DLD1 (cell line): Measurements from ENCODE around the gene SGSM1.

ENCODE experiments used
- in situ Hi-C: cut with HindIII; loops from 2 replicates; pipeline ENCODE4 v1.10.0; 2017; ENCODE audit warnings: low sequenced_read_pairs

Gene SGSM1

DNA sequence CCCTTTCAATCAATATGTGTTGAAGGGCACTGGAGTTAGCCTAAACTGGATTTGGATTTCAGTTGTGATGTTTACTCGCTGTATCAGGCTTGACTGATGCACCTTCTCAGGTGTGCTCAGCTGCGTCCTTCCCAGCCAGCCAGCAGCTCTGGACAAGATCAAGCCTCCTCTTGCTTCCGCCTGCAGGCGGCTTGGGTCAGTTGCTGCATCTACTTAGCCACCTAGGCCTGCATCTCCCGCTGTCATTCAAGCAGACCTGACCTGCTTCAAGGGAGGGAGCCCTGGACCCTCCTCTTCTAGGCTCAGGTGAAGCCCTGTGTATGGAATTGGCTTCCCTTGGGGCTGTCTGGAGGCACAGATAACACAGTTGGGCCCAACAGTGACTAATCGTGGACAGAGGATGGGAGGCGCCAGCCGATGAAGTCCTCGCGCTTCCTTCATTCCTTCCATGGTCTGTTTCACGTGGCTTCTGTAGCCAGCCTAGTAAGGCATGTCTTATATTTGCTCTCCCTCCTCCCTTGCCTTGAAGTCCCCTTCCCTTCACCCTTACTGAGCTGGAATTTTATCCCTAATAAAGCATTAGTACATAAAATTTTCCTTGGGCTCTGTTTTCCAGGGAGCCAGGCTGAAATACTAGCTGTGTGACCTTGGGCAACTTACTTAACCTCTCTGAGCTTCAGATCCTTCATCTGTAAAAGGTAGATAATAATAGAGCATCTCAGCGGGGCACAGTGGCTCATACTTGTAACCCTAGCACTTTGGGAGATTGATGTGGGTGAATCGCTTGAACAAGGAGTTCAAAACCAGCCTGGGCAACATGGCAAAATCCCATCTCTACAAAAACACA is 142.6 kb downstream of the SGSM1 start:
- in situ Hi-C loops = loop anchor here (5.0 kb wide), 1 partner anchor 94 kb away; no protein-coding TSS in a partner anchor

DNA sequence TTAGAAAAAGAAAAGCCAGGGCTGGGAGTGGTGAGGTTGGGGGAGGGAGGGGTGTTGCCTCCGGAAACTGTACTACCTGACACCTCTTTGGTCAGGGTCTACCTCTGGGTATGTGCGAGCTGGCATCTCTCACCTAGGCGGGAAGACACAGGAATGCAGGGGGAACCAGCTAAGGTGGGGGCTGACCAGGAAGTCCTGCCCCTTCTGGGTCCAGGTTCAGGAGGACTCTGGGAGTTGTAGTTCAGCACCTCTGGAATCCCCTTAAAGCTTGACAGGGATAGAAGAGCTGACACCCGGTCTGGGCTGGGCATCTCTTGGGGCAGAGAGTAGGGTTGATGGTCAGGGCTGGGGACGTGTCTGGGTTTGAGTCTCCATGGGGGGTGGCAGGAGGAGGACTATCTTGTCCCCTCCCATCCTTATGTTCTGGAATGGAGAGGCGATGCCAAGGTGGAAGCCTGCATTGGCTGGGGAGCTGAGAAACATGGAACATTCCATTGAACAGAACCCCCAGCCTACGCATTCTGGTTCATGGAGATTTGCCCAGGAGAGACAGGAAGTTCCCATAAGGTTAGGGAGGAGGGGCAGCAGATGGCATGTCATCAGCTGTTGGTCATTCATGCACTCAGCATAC is 144.4 kb downstream of the SGSM1 start:
- in situ Hi-C loops = no loop called here

DNA sequence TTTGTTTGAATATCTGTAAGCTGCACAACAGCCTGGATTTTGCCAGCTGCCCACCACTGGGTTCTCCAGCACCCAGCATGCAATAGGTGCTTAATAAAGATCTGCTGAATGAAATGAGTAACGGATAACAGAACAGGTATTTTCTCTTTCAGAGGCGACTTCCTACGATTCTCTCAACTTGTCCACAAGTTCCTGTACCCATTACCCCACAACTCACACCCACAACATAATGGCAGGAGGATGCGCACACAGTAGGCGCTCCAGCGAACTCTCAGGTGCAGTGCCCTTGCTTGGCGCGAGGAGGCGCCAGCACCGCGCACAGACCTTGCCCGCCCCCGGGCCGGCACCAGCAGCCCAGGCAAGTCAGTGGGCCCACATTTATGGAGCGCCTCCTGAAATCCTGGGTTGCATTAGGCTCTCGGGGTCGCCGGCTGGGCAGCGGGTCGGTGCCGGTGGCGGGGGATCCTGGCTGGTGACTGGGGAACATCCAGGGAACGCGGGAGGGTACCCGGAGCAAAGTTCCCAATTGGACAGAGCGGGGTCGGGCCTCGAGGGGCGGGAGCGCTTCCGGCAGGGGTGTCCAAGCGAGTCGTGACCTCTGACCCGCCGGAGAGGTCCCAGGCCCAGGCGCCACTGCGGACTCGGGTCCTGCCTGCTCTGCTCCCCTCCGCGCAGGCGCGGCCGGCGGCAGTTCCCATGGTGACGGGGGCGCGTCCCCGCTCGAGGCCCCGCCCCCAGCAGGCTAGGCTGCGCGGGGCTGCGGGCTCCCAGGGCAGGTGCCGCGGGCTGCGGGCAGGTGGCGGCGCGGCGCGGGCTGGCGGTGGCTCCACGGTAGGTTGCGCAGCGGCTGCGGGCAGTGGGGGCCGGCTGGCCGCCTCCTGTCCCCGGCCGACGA is 146.2 kb downstream of the SGSM1 start, which contains the start of gene KIAA1671:
TSS of gene KIAA1671 (plus strand) at position 775 of the 895 bp plus-strand sequence. CDS start 75,284 bp downstream, outside the sequence.
- in situ Hi-C loops = no loop called here

DNA sequence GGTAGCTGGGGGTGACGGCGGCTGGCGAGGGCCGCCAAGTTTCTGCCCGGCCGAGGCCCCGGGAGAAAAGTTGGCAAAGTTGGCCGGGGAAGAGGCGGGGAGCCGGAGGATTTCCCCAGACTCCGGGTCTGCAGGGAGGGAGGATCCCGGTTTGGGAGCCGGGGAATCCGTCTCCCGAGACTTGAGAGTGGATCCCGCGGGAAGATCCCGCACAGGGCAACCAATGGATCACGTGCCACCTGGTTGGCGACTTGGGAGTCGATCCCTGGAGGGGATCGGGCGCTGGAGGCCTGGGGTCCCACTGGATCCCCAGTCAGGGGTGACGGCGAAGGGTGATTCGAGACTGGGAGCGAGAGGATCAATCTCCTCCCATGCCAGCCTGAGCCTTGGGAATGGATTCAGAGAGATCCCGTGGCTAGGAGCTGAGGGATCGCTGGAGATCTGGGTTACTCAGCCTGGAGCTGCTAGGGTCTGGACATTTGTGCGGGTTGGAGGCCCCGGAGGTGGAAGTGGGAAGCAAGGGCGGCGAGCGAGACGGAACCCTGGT is 146.9 kb downstream of the SGSM1 start:
- in situ Hi-C loops = no loop called here

DNA sequence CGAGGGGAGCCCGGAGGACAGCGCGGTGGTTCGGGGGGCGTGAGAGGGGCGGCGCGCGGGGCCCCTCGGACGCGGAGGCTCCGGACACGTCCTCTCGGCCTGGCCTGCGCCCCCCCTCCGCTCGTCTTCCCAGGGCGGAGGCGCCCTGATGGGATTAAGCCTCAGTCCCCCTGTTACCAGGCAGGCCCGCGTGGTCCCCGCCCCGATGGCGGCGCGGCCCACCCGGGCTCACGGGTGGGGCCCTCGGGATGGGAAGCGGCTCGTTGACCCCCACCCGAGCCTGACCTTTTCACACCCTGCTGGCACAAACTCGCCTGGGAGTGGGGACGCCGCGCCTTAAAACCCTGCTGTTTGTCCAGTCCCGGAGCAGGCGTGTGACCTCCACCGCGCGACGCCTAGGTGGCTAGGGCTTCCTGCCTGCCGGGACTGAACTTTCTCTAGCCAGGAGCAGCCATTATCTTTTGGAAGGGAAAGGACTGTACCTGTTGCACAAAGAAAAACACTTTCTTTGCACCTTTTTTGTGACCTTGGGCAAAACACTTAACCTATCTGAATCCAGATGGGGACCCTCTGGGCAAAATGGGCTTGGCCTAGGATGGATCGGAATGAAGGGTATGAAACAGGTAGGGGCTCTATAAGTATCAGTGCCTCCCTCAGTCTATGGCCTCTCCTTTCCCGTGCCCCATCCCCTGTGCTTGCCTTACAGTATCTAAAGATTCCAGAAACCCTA is 147.5 kb downstream of the SGSM1 start:
- in situ Hi-C loops = no loop called here

DNA sequence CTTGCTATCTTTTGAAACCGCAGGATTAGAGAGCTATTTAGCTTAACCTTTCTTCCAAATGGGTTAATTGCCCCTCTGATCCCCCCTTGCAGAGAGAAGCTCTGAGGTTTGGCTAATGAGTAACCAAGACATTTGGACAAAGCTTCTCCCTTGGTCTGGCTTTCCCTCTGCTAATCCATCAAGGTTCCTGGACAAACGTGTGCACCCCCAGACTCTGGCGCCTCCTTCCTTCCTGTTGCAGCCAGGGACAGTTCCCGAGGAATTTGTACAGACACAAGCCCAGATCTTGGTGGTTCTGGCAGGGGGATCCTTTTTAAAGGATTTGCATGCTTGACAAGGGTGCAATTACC is 148.1 kb downstream of the SGSM1 start:
- in situ Hi-C loops = no loop called here

DNA sequence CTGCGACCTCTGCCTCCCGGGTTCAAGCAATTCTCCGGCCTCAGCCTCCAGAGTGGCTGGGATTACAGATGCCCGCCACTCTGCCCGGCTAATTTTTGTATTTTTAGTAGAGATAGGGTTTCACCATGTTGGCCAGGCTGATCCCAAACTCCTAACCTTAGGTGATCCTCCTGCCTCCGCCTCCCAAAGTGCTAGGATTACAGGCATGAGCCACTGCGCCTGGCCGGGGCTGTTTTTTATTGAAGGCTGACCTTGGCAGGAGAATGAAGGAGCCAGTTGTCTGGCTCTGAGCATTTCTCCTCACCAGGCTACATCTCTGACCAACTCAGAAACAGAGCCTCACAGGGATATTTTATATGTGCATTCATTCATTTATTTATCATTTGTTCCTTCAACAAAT is 148.8 kb downstream of the SGSM1 start:
- in situ Hi-C loops = no loop called here

DNA sequence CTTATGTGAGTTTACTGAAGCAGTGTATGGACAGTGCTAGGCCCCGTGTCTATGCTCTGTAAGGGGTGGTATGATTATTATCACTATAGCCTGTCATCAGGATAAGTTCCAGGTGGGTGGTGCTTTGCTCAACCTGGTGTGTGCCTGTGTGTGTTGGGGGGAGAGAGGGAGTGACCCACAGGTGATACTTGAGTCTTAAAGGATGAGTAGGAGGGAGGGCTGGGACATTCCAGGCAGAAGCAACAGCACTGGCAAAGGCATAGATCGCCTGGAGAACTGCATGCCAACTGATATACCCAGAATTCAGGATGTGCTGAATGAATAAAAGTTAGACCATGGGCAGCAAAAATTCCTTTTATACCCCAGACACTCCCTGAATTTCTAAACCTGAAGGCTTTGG is 151.0 kb downstream of the SGSM1 start:
- in situ Hi-C loops = no loop called here

DNA sequence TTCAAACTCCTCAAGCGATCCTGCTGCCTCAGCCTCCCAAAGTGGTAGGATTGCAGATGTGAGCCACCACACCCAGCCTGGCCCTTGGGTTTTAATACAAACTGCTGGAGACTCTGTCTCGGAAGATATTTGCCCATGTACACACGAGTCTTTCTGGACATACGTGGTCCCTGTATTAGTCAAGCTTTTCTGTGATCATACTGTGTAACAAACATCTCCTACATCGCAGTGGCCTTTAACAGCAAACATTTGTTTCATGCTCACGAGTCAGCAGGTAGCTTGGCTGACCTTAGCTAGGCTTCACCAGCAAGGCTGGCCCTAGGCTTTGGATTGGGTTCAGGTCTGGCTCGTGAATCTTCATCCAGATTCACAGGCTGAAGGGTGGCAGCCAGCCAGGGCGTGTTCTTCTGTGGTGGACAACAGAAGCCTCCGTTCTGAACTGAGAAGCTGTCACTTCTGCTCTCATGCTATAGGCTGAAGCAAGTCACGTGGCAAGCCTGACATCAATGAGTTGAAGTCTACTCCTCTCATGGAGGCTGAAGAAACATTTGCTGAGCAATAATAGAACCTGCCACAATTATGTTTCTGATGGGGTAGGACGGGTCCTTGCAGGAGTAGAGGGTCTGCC is 155.3 kb downstream of the SGSM1 start:
- in situ Hi-C loops = no loop called here

DNA sequence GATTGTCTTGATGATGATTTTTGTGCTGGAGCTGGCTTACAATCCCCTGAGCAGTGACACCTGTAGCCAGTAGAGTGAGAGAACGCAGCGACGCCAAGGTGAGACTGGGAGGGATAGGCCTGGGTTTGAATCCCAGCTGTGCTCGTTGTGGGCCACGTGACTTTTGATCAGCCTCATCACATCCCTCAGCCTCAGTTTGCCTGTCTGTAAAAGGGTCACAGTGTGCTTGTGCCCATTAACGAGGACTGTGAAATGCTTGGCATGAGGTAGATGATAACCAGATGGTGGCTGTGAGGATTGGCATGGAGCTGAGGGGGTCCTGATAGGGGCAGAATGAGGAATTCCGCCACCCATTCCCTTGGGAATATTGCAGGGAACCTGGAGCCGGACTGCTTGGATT is 156.1 kb downstream of the SGSM1 start:
- in situ Hi-C loops = no loop called here

DNA sequence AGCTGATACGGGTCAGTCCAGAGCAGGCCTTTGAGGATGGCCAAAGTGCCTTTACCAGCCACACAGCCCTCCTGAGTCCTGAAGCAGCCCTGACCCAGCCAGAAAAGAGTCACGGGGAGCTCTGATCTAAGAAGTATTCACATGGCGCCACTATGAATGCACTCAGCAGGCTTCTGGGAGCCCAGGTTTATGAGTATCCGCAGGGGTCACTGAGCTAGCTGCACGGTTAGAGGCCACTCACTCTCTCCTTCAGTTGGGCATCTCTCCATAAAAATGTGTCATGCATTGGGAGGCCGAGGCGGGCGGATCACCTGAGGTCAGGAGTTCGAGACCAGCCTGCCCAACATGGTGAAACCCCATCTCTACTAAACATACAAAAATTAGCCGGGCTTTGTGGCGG is 156.8 kb downstream of the SGSM1 start:
- in situ Hi-C loops = no loop called here

DNA sequence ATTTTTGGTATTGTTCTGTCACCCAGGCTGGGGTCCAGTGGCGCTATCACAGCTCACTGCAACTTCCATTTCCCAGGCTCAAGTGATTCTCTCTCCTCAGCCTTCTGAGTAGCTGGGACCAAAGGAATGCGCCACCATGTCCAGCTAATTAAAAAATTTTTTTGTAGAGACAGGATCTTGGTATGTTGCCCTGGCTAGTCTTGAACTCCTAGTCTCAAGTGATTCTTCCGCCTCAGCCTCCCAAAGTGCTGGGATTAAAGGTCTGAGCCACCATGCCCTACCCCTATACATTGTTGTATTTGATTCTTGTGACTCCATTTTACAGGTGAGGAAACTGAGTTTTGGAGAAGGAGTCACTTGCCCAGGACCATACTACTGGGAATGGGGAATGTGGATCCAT is 158.4 kb downstream of the SGSM1 start:
- in situ Hi-C loops = no loop called here

DNA sequence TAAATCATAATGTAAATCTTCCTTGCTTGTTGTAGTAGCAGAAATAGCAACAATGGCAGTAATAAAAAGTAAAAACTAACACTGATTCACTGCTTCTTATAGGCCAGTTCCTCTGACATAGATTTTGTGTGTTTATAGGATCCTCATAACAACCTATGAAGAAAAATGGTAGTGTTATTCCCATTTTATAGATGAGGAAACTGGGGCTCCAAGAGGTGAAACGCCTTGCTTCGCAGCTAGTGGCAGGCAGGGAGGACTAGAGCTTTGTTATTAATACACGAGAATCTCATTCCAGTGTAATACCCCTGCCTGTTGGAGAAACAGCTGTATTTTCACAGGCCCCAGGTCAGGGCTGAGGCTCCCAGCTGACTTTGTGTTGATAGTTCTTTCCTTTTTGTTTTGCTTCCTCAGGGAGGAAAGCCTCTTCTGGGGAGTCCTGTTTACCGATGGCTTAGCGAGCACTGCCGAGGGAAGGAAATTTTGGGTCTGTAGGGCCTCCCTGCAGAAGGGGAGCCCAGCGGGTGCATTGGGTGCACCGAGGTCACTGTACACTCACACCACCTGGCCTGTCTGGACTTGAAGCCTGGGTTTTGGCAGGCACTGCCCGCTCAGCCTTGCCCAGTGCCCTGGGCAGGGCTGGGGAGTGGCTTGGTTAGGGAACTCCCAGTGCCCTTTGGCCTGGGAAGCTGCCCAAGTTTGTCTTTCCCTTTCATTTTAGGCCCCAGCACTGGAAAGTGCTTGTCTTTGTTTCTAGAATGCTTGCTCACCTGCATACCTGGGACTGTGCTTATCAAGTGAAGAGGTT is 160.0 kb downstream of the SGSM1 start:
- in situ Hi-C loops = no loop called here

DNA sequence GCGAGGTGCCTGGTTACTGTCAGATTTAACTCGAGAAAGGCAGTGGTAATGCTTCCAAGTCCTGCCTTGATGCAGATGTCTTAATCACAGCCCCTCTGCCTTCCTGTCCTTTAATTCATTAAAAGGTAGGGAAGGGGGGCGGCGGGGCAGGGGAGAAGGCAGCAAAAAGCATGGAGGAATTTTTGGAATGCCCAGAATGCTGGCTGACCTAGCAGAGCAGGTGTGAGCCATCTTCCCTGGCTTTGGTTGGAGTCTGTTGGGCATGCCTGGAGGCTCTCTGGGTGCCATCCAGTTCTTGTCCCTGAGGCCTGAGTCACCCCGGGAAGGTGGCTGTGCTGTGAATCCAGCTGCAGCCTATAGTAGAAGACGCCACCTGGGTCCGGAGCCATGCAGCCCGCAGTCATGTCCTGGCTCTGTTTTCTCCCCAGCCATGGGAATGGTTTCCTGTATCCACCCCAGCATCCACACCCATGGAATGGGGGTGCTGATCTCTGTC is 162.1 kb downstream of the SGSM1 start:
- in situ Hi-C loops = no loop called here

DNA sequence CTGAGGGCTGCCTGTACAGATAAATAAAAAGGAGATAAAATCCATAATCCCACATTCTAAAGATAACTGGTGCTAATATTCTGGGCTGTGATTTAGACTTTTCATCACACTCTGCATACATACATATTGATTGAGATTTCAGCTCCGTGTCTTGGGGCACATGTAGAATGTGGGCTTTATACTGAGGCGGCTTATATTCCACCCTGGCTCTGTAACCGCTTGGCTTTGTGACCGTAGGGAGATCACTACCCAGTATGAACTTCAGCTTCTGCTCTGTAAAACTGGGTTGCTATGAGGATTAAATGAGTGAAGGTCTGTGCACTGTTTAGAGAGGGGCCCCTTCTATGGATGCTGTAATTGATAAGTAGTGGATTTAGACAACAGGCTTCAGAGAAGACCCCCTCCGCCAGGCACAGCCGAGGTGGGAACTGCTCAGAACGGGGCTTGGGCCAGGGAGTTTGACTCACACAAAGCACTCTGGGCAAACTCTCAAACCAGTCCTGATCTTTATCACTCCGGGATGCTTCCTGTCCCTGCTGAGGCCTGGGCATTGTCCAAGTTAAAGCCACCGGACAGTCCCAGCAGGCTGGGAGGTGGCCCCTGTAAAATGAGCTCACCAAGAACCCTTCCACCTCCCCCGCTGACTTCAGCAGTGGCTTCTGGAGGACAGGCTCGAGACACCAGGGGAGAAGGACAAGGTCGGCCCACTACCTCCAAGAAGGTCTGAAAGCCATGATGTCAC is 163.7 kb downstream of the SGSM1 start:
- in situ Hi-C loops = no loop called here

DNA sequence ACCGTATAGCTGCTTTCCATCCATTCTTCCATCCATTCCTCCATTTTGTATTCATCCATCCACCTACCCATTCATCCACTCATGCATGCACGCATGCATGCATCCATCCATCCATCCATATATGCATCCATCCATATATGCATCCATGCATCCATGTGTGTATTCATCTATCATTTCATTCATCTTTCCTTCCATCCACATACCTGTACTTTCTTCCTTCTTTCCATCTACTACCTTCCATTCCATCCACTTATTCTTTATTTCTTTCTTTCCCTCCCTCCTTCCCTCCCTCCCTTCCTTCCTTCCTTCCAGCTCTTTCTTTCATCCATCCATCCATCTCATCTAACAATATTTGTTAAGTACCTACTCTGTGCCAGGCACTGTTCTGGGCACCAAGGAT is 166.4 kb downstream of the SGSM1 start:
- in situ Hi-C loops = no loop called here

DNA sequence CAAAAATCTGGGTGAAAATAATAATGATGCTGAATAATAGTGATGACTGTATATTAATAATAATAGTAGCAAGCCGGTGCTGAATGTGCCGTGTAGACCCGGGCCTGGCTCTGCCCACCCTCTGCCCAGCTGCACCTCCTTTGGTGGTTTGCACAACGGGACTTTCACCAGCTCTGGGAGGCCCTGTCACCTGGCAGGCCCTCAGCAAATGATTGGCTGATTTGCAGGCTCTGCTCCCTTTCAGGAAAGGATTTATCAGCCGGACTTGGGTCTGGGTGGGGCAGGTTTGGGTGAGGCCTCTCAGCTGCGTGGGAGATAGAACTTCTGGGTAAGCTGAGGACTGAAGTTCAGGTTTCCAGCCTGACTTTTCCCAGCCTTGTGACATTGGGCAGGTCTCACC is 167.9 kb downstream of the SGSM1 start:
- in situ Hi-C loops = no loop called here

DNA sequence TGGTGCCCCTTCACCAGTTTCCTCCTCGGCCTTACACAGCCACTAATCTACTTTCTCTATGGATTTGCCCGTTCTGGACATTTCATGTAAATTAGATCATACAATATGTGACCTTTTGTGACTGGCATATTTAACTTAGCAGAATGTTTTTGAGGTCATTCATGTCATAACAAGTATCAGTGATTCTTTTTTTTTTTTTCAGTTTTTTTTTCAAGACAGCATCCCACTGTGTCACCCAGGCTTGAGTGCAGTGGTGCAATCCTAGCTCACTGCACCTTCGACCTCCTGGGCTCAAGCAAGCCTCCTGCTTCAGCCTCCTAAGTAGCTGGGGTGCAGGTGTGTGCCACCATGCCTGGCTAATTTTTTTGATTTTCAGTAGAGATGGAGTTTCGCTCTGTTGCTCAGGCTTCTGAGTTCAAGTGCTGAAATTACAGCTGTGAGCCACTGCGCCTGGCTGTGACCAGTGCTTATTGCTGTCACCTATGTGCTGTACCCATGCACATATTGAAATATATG is 169.2 kb downstream of the SGSM1 start:
- in situ Hi-C loops = no loop called here
